ENCODE results near the gene SLC6A20. TPM values are rescaled to one million over a fixed set of nuclear protein-coding genes. Genes with fewer than 3 reads are reported as not detected.
A peak's percentile ranks its signal among the peaks of the same experiment; 100 is the strongest.

The SLC6A20 gene
- total RNA-seq, 4 donors from 2014 or later = 13.4 to 26.1 (median 21.5) TPM

DNA sequence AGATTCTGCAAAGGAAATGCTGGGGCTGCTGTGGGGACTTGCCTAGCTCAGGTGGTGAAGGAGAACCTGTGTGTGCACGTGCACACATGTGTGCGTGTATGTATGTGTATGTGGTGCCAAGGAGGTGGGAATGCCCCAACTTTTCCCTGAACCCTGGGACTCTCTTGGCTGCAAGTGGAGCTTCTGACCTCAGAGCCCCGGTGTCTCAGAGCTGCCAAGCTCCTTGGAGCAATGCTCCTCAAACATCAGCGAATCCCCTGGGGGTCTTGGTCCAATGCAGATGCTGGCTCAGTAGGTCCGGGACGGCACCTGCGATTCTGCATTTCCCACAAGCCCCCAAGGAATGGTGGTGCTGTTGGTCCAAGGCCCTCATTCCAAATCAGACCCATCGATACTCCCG is 5.8 kb upstream of the SLC6A20 start:
- no peak for TF ChIP-seq POLR2A (IDR thresholded peaks at IDR 0.05)
- TF ChIP-seq EP300 (IDR thresholded peaks at IDR 0.05) = no peak
- TF ChIP-seq, protein P1, sequence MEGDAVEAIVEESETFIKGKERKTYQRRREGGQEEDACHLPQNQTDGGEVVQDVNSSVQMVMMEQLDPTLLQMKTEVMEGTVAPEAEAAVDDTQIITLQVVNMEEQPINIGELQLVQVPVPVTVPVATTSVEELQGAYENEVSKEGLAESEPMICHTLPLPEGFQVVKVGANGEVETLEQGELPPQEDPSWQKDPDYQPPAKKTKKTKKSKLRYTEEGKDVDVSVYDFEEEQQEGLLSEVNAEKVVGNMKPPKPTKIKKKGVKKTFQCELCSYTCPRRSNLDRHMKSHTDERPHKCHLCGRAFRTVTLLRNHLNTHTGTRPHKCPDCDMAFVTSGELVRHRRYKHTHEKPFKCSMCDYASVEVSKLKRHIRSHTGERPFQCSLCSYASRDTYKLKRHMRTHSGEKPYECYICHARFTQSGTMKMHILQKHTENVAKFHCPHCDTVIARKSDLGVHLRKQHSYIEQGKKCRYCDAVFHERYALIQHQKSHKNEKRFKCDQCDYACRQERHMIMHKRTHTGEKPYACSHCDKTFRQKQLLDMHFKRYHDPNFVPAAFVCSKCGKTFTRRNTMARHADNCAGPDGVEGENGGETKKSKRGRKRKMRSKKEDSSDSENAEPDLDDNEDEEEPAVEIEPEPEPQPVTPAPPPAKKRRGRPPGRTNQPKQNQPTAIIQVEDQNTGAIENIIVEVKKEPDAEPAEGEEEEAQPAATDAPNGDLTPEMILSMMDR (IDR thresholded peaks at IDR 0.05) = no peak
- H3K4me1 ChIP-seq = peaks cover 0 to 3% (median 0%) of the 10 kb centered on the region in 4 donors
- peaks cover 0 to 33% of the 10 kb centered on the region in 2 donors for H3K27me3 ChIP-seq
- 85 to 87% methylated on average over 9 of the region's 9 CpGs for WGBS, 2 donors
- H3K36me3 ChIP-seq = no peaks in the 10 kb centered on the region
- H3K27ac ChIP-seq = no peak overlapping the region
- no peak overlapping the region for H3K4me3 ChIP-seq
- no peaks in the 10 kb centered on the region for H3K9me3 ChIP-seq
- DNase-seq (ENCODE audit: low spot score in 2 of 2) = no peak

DNA sequence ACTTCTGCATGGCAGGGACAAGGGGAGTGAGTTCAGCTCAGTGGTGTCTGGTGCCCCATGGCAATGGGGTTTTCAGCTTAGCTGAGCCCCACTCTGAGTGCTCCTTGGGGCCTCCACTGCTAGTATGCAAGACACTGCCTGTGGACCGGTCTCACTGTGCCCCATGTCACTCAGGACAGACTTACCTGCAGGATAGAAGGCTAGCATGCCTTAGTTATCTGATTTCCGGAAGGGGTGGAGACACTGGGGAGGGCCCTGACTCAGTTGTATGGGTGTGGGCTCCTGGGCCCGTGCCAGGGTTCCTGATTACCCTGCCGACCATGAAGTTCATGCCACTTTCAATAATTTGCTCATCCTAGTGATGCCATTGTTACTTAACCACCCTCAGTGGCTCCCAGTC is 4.3 kb upstream of the SLC6A20 start:
- WGBS, 2 donors = 73 to 78% methylated on average over 3 to 4 of the region's 4 CpGs
- Histone ChIP-seq H3K9me3 (no peaks in the 10 kb centered on the region), H3K27ac (no peak overlapping the region), H3K4me1 (peaks cover 0 to 14% (median 10%) of the 10 kb centered on the region in 4 donors), H3K36me3 (no peaks in the 10 kb centered on the region), H3K27me3 (peaks cover 0 to 48% of the 10 kb centered on the region in 2 donors), H3K4me3 (no peak overlapping the region)
- no peak for DNase-seq (ENCODE audit: low spot score in 2 of 2)
- TF ChIP-seq, protein P1 (IDR thresholded peaks at IDR 0.05) = no peak
- no peak for TF ChIP-seq EP300 (IDR thresholded peaks at IDR 0.05)
- TF ChIP-seq POLR2A (IDR thresholded peaks at IDR 0.05) = no peak

DNA sequence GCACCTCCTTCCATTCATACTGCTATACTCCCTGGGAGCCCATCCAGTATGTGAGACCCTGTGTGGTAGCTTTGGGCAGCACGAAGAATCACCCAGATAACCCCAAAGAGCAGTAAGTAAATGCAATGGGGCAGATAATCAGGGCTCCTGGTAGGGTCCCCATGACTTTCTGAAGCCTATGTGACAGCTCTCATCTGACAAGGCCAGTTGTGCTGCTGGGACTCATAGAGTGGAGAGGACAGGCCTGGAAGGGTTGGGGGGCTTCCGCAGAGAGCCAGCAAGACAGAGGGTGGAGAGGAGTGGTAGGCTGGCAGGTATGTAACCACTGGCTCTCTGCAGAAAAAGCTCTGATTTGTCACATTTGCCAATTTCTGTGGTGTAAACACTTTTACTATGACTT is 3.2 kb upstream of the SLC6A20 start:
- 100% methylated on average over 2 of the region's 2 CpGs for WGBS, 2 donors
- Histone ChIP-seq H3K9me3 (no peaks in the 10 kb centered on the region), H3K4me1 (peaks cover 0 to 15% (median 10%) of the 10 kb centered on the region in 4 donors), H3K4me3 (no peak overlapping the region), H3K27ac (no peak overlapping the region), H3K36me3 (no peaks in the 10 kb centered on the region), H3K27me3 (peaks cover 0 to 54% of the 10 kb centered on the region in 2 donors)
- no peak for TF ChIP-seq EP300 (IDR thresholded peaks at IDR 0.05)
- TF ChIP-seq, protein P1 (IDR thresholded peaks at IDR 0.05) = no peak
- no peak for TF ChIP-seq POLR2A (IDR thresholded peaks at IDR 0.05)
- DNase-seq (ENCODE audit: low spot score in 2 of 2) = no peak

DNA sequence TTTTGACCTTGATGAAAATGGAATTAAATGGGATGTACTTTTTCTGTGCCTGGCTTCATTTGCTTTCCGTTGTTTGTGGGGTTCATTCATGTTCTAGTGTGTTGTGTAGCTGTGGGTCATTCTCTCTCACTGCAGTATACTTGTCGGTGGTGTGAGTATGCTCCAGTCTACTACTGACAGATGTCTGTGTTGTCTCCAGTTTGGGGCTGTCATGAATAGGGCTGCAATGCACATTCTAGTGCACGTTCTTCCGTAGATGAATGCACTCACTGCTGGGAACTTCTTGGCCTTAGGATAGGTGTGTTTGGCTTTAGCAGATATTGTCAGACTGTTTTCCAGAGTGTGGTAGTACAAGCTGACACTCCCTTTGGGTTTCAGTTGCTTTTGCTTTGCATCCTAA is 1.7 kb upstream of the SLC6A20 start:
- no peak overlapping the region for H3K27ac ChIP-seq
- H3K36me3 ChIP-seq = no peaks in the 10 kb centered on the region
- TF ChIP-seq, protein P1 (IDR thresholded peaks at IDR 0.05) = no peak
- no peak for TF ChIP-seq EP300 (IDR thresholded peaks at IDR 0.05)
- WGBS, 2 donors = 54 to 63% methylated on average over 4 of the region's 4 CpGs
- no peaks in the 10 kb centered on the region for H3K9me3 ChIP-seq
- peaks cover 0 to 62% of the 10 kb centered on the region in 2 donors for H3K27me3 ChIP-seq
- H3K4me1 ChIP-seq = peaks cover 0 to 20% (median 10%) of the 10 kb centered on the region in 4 donors
- no peak for DNase-seq (ENCODE audit: low spot score in 2 of 2)
- H3K4me3 ChIP-seq = no peak overlapping the region

DNA sequence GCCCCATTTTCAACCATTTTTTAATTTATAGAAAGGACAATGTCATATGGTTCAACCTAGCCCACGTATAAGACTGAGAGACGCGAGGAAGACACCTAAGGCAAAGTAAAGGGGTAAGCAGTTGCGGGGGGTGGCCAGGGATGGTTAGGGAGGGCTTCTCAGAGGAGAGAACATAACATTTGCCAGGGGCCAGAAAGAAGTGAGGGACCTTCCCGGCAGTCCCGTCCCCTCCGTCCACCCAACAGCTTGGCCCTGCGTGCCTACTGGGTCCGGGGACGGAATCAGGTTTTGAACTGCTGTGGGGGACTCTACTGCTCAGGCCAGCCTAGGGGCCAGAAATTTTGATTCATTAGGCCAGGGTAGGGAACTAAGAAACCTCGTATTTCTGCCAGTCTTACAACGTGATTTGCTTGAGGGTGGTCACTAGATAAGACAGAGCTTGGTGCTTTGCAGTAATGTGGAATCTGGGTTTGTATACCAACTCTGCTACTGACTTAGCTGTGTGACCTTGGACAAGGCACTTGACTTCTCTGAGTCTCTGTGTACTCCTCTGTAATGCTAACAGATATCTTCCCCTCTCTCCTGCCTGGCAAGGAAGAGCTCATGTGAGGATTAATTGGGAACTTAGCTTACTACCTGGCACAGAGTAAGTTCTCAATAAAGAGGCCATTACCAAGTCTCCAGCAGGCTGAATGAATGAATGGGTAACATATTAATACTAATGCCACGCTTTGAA is 734 bp upstream of the SLC6A20 start:
- TF ChIP-seq POLR2A (IDR thresholded peaks at IDR 0.05) (no peak), EP300 (IDR thresholded peaks at IDR 0.05) (no peak)
- TF ChIP-seq, protein P1 (IDR thresholded peaks at IDR 0.05) = no peak
- Histone ChIP-seq H3K36me3 (no peaks in the 10 kb centered on the region), H3K27me3 (peaks cover 0 to 62% of the 10 kb centered on the region in 2 donors), H3K4me3 (peak overlapping the region in 3 of 4 donors; percentile 42 to 65 (median 46)), H3K9me3 (no peaks in the 10 kb centered on the region), H3K27ac (peak overlapping the region in 1 of 4 donors; percentile 55), H3K4me1 (peaks cover 0 to 20% (median 10%) of the 10 kb centered on the region in 4 donors)
- WGBS, 2 donors = 67 to 70% methylated on average over 13 of the region's 13 CpGs
- DNase-seq (ENCODE audit: low spot score in 2 of 2) = no peak
